H1 (cell line): ENCODE results near the gene TBC1D22A. TPM values are rescaled to one million over a fixed set of nuclear protein-coding genes. Genes with fewer than 3 reads are reported as not detected.

Experiments
- CTCF ChIA-PET: fragments of 300-600 bp; sonication (Branson Sonifier 250); formaldehyde crosslinking; loops from one replicate; lab custom pipeline; 2021; ENCODE audit not compliant: partially characterized antibody; lab: Charles Lee
- POLR2A ChIA-PET: fragments of 300-600 bp; sonication (Branson Sonifier 250); formaldehyde crosslinking; loops from one replicate; lab custom pipeline; 2021; ENCODE audit warnings: inconsistent platforms; ENCODE audit not compliant: partially characterized antibody; lab: Charles Lee
- DNase-seq, 2 experiments: peaks; one replicate each; pipeline versions ENCODE4 v3.0.0 to v3.0.0-alpha.2; 2010 to 2022; ENCODE audit warnings: low spot score in 2 of 2, low read depth in 1 of 2, mixed read lengths in 1 of 2
- FAIRE-seq: peaks from 2 replicates; lab custom pipeline; 2011; peaks lifted over from hg19 to GRCh38; lab: Jason Lieb, UNC
- H2AFZ ChIP-seq: 2 replicates; pipeline ENCODE4 v1.8.1; 2012; ENCODE audit warnings: low read length, inconsistent platforms
- H2AK5ac ChIP-seq: 2 replicates; pipeline ENCODE4 v1.6.1; 2013; ENCODE audit warnings: low read depth, low read length
- H2BK120ac ChIP-seq: replicated peaks from 2 replicates; pipeline ENCODE3; 2013; ENCODE audit warnings: low read depth, low read length, inconsistent platforms
- H2BK12ac ChIP-seq: 2 replicates; pipeline ENCODE4 v1.6.1; 2013; ENCODE audit warnings: low read depth, low read length
- H2BK15ac ChIP-seq: 2 replicates; pipeline ENCODE4 v1.6.1; 2013; ENCODE audit warnings: low read length
- H2BK20ac ChIP-seq: 2 replicates; pipeline ENCODE4 v1.6.1; 2013; ENCODE audit warnings: low read length
- H2BK5ac ChIP-seq: 2 replicates; pipeline ENCODE4 v1.6.1; 2013; ENCODE audit warnings: low read depth, low read length
- H3K14ac ChIP-seq: 2 replicates; pipeline ENCODE4 v1.6.1; 2013; ENCODE audit warnings: inconsistent platforms; ENCODE audit not compliant: insufficient read length
- H3K18ac ChIP-seq: 2 replicates; pipeline ENCODE4 v1.6.1; 2013; ENCODE audit warnings: low read length; ENCODE audit errors: extremely low read depth
- H3K23ac ChIP-seq: 2 replicates; pipeline ENCODE4 v1.6.1; 2013; ENCODE audit warnings: inconsistent platforms; ENCODE audit not compliant: insufficient read length
- H3K23me2 ChIP-seq: 2 replicates; pipeline ENCODE4 v1.6.1; 2013; ENCODE audit warnings: low read depth, low read length
- H3K27ac ChIP-seq: 2 replicates; pipeline ENCODE4 v1.6.1; 2011; ENCODE audit warnings: low read depth, low read length, inconsistent platforms
- H3K27me3 ChIP-seq, 4 experiments: replicated peaks in 1 of 4; 1 replicate in 1 of 4; 2 replicates in 3 of 4; pipeline versions ENCODE4 v1.6.1 to v1.8.1; 2011 to 2013; ENCODE audit warnings: low read length in 3 of 4, mild to moderate bottlenecking in 3 of 4, inconsistent platforms in 2 of 4, mixed read lengths in 2 of 4, moderate library complexity in 1 of 4; ENCODE audit not compliant: control insufficient read depth in 3 of 4, insufficient read depth in 3 of 4; ENCODE audit errors: extremely low read depth in 1 of 4
- H3K36me3 ChIP-seq, 4 experiments: 2 replicates each; pipeline versions ENCODE4 v1.6.1 to v1.8.1; 2011 to 2013; ENCODE audit warnings: mild to moderate bottlenecking in 4 of 4, low read length in 3 of 4, moderate library complexity in 2 of 4, control low read depth in 1 of 4, inconsistent platforms in 1 of 4; ENCODE audit not compliant: insufficient read depth in 4 of 4, control insufficient read depth in 2 of 4
- H3K4ac ChIP-seq: replicated peaks from 2 replicates; pipeline ENCODE3; 2013; ENCODE audit warnings: low read length, low read depth, mixed read lengths, inconsistent platforms; ENCODE audit not compliant: insufficient read length
- H3K4me1 ChIP-seq, 4 experiments: replicated peaks in 1 of 4; 1 replicate in 1 of 4; 2 replicates in 3 of 4; pipeline versions ENCODE4 v1.6.1 to v1.8.1; 2011 to 2013; ENCODE audit warnings: low read length in 3 of 4, inconsistent platforms in 2 of 4, mixed read lengths in 1 of 4; ENCODE audit not compliant: insufficient read depth in 4 of 4, control insufficient read depth in 3 of 4
- H3K4me2 ChIP-seq, 2 experiments: 2 replicates each; pipeline versions ENCODE4 v1.6.1 to v1.8.1; 2011 to 2013; ENCODE audit warnings: low read depth in 2 of 2, low read length in 2 of 2, control low read depth in 1 of 2, inconsistent platforms in 1 of 2, mild to moderate bottlenecking in 1 of 2; ENCODE audit not compliant: insufficient read depth in 1 of 2
- H3K4me3 ChIP-seq, 4 experiments: fragments of 200-600, 300-600 bp in 1 of 4; sonication (generic), shearing (Covaris generic), sonication (Bioruptor Twin) in 1 of 4; 2 replicates each; pipeline versions ENCODE4 v1.5.1 to v1.8.1; 2011 to 2016; ENCODE audit warnings: low read length in 4 of 4, low read depth in 3 of 4, control low read depth in 2 of 4, inconsistent platforms in 2 of 4, mild to moderate bottlenecking in 2 of 4, mixed read lengths in 1 of 4, moderate library complexity in 1 of 4; ENCODE audit not compliant: insufficient read depth in 2 of 4; ENCODE audit errors: extremely low read depth in 1 of 4
- H3K56ac ChIP-seq: replicated peaks from 2 replicates; pipeline ENCODE3; 2013; ENCODE audit warnings: low read depth, mild to moderate bottlenecking, mixed read lengths, low read length, inconsistent platforms; ENCODE audit not compliant: insufficient read length
- H3K79me1 ChIP-seq: 2 replicates; pipeline ENCODE4 v1.6.1; 2013; ENCODE audit warnings: low read depth, low read length, control low read depth
- H3K79me2 ChIP-seq, 2 experiments: 2 replicates each; pipeline versions ENCODE4 v1.6.1 to v1.8.1; 2012 to 2013; ENCODE audit warnings: low read length in 2 of 2, mild to moderate bottlenecking in 2 of 2, inconsistent platforms in 1 of 2; ENCODE audit not compliant: insufficient read depth in 2 of 2, control insufficient read depth in 1 of 2
- H3K9ac ChIP-seq, 4 experiments: replicated peaks in 1 of 4; 1 replicate in 1 of 4; 2 replicates in 3 of 4; pipeline versions ENCODE4 v1.6.1 to v1.8.1; 2011 to 2013; ENCODE audit warnings: low read depth in 3 of 4, low read length in 3 of 4, control low read depth in 2 of 4, mild to moderate bottlenecking in 2 of 4, moderate library complexity in 2 of 4, inconsistent platforms in 1 of 4; ENCODE audit errors: extremely low read depth in 1 of 4
- H3K9me3 ChIP-seq, 2 experiments: 2 replicates each; pipeline versions ENCODE4 v1.6.1 to v1.8.1; 2012 to 2013; ENCODE audit warnings: mild to moderate bottlenecking in 2 of 2, moderate library complexity in 2 of 2, control low read depth in 1 of 2, inconsistent platforms in 1 of 2, low read depth in 1 of 2, low read length in 1 of 2, mixed read lengths in 1 of 2; ENCODE audit not compliant: insufficient read depth in 2 of 2
- H4K20me1 ChIP-seq, 2 experiments: replicated peaks in 1 of 2; 2 replicates each; pipeline versions ENCODE3 to v1.8.1; 2011 to 2013; ENCODE audit warnings: inconsistent platforms in 2 of 2, low read length in 2 of 2, mild to moderate bottlenecking in 1 of 2; ENCODE audit not compliant: insufficient read depth in 2 of 2, control insufficient read depth in 1 of 2
- H4K5ac ChIP-seq: 2 replicates; pipeline ENCODE4 v1.6.1; 2013; ENCODE audit warnings: low read length, low read depth, mixed read lengths, inconsistent platforms; ENCODE audit not compliant: insufficient read length
- H4K8ac ChIP-seq: 2 replicates; pipeline ENCODE4 v1.8.0; 2013; ENCODE audit warnings: mild to moderate bottlenecking, moderate library complexity, low read length, inconsistent platforms; ENCODE audit not compliant: insufficient read depth; ENCODE audit errors: extremely low read depth
- H4K91ac ChIP-seq: replicated peaks from 2 replicates; pipeline ENCODE3; 2013; ENCODE audit warnings: low read length, mixed read lengths, inconsistent platforms; ENCODE audit not compliant: insufficient read length
- E2F6 ChIP-seq: IDR thresholded peaks from 2 replicates; pipeline ENCODE4 v1.6.1; 2012; ENCODE audit warnings: inconsistent platforms
- EZH2 ChIP-seq: fragments of 200-600 bp; sonication (generic); IDR thresholded peaks from 2 replicates; pipeline ENCODE4 v1.7.1; 2012; ENCODE audit warnings: low read depth, mild to moderate bottlenecking, moderate library complexity, low read length, inconsistent platforms; ENCODE audit not compliant: severe bottlenecking
- JUN ChIP-seq: IDR thresholded peaks from 2 replicates; pipeline ENCODE4 v1.6.1; 2011; ENCODE audit warnings: low read depth, mild to moderate bottlenecking, improper control_type of control experiment, low read length
- JUND ChIP-seq: IDR thresholded peaks from 2 replicates; pipeline ENCODE4 v1.6.1; 2011; ENCODE audit warnings: mild to moderate bottlenecking, improper control_type of control experiment, low read length
- SAP30 ChIP-seq: fragments of 300-600 bp; sonication (generic); IDR thresholded peaks from 2 replicates; pipeline ENCODE4 v1.7.1; 2012; ENCODE audit warnings: low read length, moderate library complexity, mild to moderate bottlenecking, inconsistent platforms; ENCODE audit not compliant: insufficient read depth, insufficient replicate concordance
- TBP ChIP-seq: IDR thresholded peaks from 2 replicates; pipeline ENCODE4 v1.6.1; 2011; ENCODE audit warnings: low read depth, low read length, improper control_type of control experiment
- YY1 ChIP-seq: IDR thresholded peaks from 2 replicates; pipeline ENCODE4 v1.6.1; 2011; ENCODE audit warnings: low read depth, mild to moderate bottlenecking, low read length
- WGBS, 2 experiments: shearing (Covaris generic) in 1 of 2; methylation state at CpG; one replicate each; pipeline versions ENCODE4 v1.1.6 to v1.1.7; 2013 to 2015; ENCODE audit warnings: low lambda C conversion rate in 2 of 2, mixed read lengths in 2 of 2, inconsistent platforms in 1 of 2, low coverage in 1 of 2, missing lambda C conversion rate in 1 of 2; ENCODE audit not compliant: insufficient replicate concordance in 2 of 2, insufficient coverage in 1 of 2, insufficient read length in 1 of 2; ENCODE audit errors: extremely low coverage in 1 of 2, missing lambda C conversion rate in 1 of 2; 5-methylcytosine and 5-hydroxymethylcytosine counted together
- polyA plus RNA-seq, 7 experiments: library from polyadenylated mRNA; depleted of rRNA in 3 of 7; stranded (reverse) in 5 of 7; unstranded in 2 of 7; fragments of >200 nt in 5 of 7; fragments of 200-250 nt in 2 of 7; gene quantifications; 1 replicate in 5 of 7; 2 replicates in 1 of 7; 4 replicates in 1 of 7; pipeline versions ENCODE4 v1.2.1 to v1.2.3, GENCODE V29; 2011 to 2013; ENCODE audit warnings: missing spikeins in 2 of 7, mixed read lengths in 2 of 7
- total RNA-seq: library from RNA; stranded (reverse); fragmentation: NEBNext Ultra II Directional; extraction: Animal tissue kit (Norgen Biotek cat#: 25700); gene quantifications from 2 replicates; pipeline ENCODE4 v1.2.1, GENCODE V29; 2021
- TF ChIP-seq, protein P1 (sequence below): IDR thresholded peaks from 2 replicates; pipeline ENCODE4 v1.6.1; 2011; ENCODE audit warnings: low read length, improper control_type of control experiment

The TBC1D22A gene
- total and polyA plus RNA-seq, 2 of the 8 experiments (the other 6 are each of a cell fraction or from before 2014, with no cell fraction given), result 11.9 to 18.4 TPM

DNA sequence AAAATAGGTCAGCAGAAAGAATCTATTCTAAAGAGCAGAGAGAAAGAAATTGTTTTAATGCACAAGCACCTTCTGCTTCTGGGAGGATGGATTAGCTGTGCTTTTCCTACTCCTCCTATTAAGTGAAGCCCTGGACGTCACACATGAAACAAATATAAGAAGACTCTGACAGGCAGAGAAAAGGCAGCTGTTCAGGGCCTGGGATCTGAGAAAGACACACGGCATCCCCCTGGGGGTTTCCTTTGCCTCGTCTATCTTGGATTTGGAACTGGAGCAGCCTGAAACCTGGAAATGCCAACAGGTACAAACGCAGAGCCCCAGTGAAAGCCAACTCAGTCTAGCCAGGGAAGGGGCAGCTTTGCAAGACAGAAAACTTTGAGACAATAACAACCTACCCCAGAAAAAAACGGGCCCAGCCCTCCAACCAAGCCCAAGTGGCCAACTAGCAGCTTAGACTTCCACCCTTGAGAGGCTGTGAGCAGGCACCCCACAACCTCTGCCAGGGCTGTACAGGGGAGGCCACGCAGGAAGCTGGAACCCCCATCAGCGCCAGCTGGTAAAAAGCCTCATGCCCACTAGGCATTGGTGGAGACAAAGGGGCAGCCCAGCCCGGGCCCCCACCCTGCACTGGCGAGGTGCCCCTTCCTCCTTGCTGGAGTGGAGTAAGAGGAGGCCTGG is 31.7 kb upstream of the TBC1D22A start:
- H3K4ac ChIP-seq, result no peak overlapping the region
- no peak overlapping the region for H2BK15ac ChIP-seq
- H3K9me3 ChIP-seq, result no peaks in the 10 kb centered on the region
- no peaks in the 10 kb centered on the region for H3K23me2 ChIP-seq
- no peak overlapping the region for H4K8ac ChIP-seq
- H3K27ac ChIP-seq, result no peak overlapping the region
- H2AK5ac ChIP-seq, result no peak overlapping the region
- peaks cover 0 to 38% of the 10 kb centered on the region in 2 experiments for H4K20me1 ChIP-seq
- no peak overlapping the region for H3K56ac ChIP-seq
- H3K9ac ChIP-seq, result no peak overlapping the region
- peak overlapping the region; percentile 65 for H4K91ac ChIP-seq
- peaks cover 0 to 47% of the 10 kb centered on the region in 2 experiments; a peak in 3 of 4 replicates for H3K79me2 ChIP-seq
- H2BK20ac ChIP-seq, result no peak overlapping the region
- ChIA-PET POLR2A (interaction anchor here (1.5 to 1.7 kb wide), 2 partner anchors 28 to 32 kb away, joined by 3 to 4 read pairs; partner anchors contain the start of gene TBC1D22A), CTCF (interaction anchor here (0.7 to 1.4 kb wide), 5 partner anchors 28 to 95 kb away, joined by 3 to 4 read pairs (median 4); no protein-coding TSS in a partner anchor)
- no peak for FAIRE-seq
- H2BK120ac ChIP-seq, result no peak overlapping the region
- H3K14ac ChIP-seq, result no peak overlapping the region
- no peak overlapping the region for H4K5ac ChIP-seq
- H3K4me1 ChIP-seq, result peaks cover 0 to 13% (median 10%) of the 10 kb centered on the region in 4 experiments; a peak in 6 of 7 replicates
- no peak overlapping the region for H3K18ac ChIP-seq
- WGBS, 2 experiments, result 84% methylated on average over 9 of the region's 9 CpGs; no CpG with 5 or more reads in 1 of the 2 experiments
- H3K79me1 ChIP-seq, result peaks cover 21% of the 10 kb centered on the region
- H2BK12ac ChIP-seq, result no peak overlapping the region
- no peak overlapping the region for H3K4me3 ChIP-seq
- DNase-seq, result no peak
- H3K4me2 ChIP-seq, result no peak overlapping the region; a peak in 1 of 4 replicates
- no peak overlapping the region for H3K23ac ChIP-seq
- H2AFZ ChIP-seq, result no peak overlapping the region
- TF ChIP-seq SAP30, result no peak
- no peak for TF ChIP-seq TBP
- no peak for TF ChIP-seq YY1
- TF ChIP-seq, protein P1, sequence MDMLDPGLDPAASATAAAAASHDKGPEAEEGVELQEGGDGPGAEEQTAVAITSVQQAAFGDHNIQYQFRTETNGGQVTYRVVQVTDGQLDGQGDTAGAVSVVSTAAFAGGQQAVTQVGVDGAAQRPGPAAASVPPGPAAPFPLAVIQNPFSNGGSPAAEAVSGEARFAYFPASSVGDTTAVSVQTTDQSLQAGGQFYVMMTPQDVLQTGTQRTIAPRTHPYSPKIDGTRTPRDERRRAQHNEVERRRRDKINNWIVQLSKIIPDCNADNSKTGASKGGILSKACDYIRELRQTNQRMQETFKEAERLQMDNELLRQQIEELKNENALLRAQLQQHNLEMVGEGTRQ, result no peak
- no peak for TF ChIP-seq JUN
- no peak for TF ChIP-seq JUND
- no peak for TF ChIP-seq EZH2
- no peak for TF ChIP-seq E2F6
- H3K27me3 ChIP-seq, result no peaks in the 10 kb centered on the region
- no peaks in the 10 kb centered on the region for H3K36me3 ChIP-seq
- H2BK5ac ChIP-seq, result no peak overlapping the region
